ENCODE data around the gene MTR.

The MTR gene

GRCh38 chr1:236800002-236800620 is 5.0 kb downstream of the MTR start:
- H3K9me3 ChIP-seq (replicated peaks; ENCODE audit: insufficient read depth, low read length): no peaks in the 10 kb centered on the region
- DNase-seq: no peak
- H3K79me2 ChIP-seq (ENCODE audit: low read length): peaks cover 56% of the 10 kb centered on the region
- no peak overlapping the region for H3K9ac ChIP-seq (ENCODE audit: low read length)
- no peaks in the 10 kb centered on the region for H3K27me3 ChIP-seq (replicated peaks; ENCODE audit: insufficient read depth, low read length)
- no peak overlapping the region for H3K27ac ChIP-seq (ENCODE audit: low read length)
- H4K20me1 ChIP-seq (ENCODE audit: insufficient read depth, low read length): no peaks in the 10 kb centered on the region
- H3F3A ChIP-seq (ENCODE audit: insufficient read depth, low read length): peaks cover 11% of the 10 kb centered on the region
- no peak overlapping the region for H3K4me3 ChIP-seq (ENCODE audit: low read length)
- peaks cover 7% of the 10 kb centered on the region; the same call in 1 of the 2 replicates for H3K4me1 ChIP-seq (ENCODE audit: low read length)
- TF ChIP-seq EZH2 (optimal IDR thresholded peaks at IDR 0.05; ENCODE audit: low read depth, low read length): no peak
- H3K9me2 ChIP-seq (replicated peaks; ENCODE audit: insufficient read depth, low read length): no peaks in the 10 kb centered on the region
- no peaks in the 10 kb centered on the region for H3K36me3 ChIP-seq (replicated peaks; ENCODE audit: insufficient read depth, low read length)
- H3K4me2 ChIP-seq (ENCODE audit: low read depth, low read length): no peak overlapping the region
- H2AFZ ChIP-seq (ENCODE audit: low read length): no peak overlapping the region

DNA sequence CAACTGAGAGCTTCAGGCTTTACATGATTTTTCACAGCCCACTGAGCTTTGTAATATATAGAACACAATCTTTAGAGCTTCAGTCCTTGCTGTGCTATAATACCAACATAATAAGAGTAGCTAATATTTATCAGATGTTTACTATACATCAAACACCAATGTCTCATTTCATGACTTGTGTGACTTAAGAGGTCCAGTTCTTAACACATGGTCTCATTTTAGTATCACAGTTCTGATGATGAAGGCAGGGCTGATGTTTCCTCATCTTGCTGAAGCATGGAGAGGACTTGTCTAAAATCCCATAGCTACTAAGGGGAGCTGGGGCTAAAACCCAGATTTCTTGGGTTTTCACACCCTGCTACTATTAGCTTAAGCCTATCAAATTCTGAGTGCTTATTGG is 5.5 kb downstream of the MTR start:
- no peak overlapping the region for H3K4me2 ChIP-seq (ENCODE audit: low read depth, low read length)
- no peak overlapping the region for H3K27ac ChIP-seq (ENCODE audit: low read length)
- H3K79me2 ChIP-seq (ENCODE audit: low read length): peaks cover 56% of the 10 kb centered on the region
- TF ChIP-seq EZH2 (optimal IDR thresholded peaks at IDR 0.05; ENCODE audit: low read depth, low read length) (no peak), EZH2phosphoT487 (IDR thresholded peaks at IDR 0.05; ENCODE audit: low read length) (no peak)
- TF ChIP-seq, protein P1, sequence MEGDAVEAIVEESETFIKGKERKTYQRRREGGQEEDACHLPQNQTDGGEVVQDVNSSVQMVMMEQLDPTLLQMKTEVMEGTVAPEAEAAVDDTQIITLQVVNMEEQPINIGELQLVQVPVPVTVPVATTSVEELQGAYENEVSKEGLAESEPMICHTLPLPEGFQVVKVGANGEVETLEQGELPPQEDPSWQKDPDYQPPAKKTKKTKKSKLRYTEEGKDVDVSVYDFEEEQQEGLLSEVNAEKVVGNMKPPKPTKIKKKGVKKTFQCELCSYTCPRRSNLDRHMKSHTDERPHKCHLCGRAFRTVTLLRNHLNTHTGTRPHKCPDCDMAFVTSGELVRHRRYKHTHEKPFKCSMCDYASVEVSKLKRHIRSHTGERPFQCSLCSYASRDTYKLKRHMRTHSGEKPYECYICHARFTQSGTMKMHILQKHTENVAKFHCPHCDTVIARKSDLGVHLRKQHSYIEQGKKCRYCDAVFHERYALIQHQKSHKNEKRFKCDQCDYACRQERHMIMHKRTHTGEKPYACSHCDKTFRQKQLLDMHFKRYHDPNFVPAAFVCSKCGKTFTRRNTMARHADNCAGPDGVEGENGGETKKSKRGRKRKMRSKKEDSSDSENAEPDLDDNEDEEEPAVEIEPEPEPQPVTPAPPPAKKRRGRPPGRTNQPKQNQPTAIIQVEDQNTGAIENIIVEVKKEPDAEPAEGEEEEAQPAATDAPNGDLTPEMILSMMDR (IDR thresholded peaks at IDR 0.05; ENCODE audit: low read length): no peak
- peaks cover 7% of the 10 kb centered on the region; the same call in 1 of the 2 replicates for H3F3A ChIP-seq (ENCODE audit: insufficient read depth, low read length)
- H3K9me2 ChIP-seq (replicated peaks; ENCODE audit: insufficient read depth, low read length): no peaks in the 10 kb centered on the region
- no peaks in the 10 kb centered on the region for H4K20me1 ChIP-seq (ENCODE audit: insufficient read depth, low read length)
- no peaks in the 10 kb centered on the region for H3K27me3 ChIP-seq (replicated peaks; ENCODE audit: insufficient read depth, low read length)
- H3K9me3 ChIP-seq (replicated peaks; ENCODE audit: insufficient read depth, low read length): no peaks in the 10 kb centered on the region
- H3K4me1 ChIP-seq (ENCODE audit: low read length): peaks cover 7% of the 10 kb centered on the region; the same call in 1 of the 2 replicates
- no peak overlapping the region for H3K4me3 ChIP-seq (ENCODE audit: low read length)
- H3K9ac ChIP-seq (ENCODE audit: low read length): no peak overlapping the region
- no peak overlapping the region for H2AFZ ChIP-seq (ENCODE audit: low read length)
- no peaks in the 10 kb centered on the region for H3K36me3 ChIP-seq (replicated peaks; ENCODE audit: insufficient read depth, low read length)
- no peak for DNase-seq

DNA sequence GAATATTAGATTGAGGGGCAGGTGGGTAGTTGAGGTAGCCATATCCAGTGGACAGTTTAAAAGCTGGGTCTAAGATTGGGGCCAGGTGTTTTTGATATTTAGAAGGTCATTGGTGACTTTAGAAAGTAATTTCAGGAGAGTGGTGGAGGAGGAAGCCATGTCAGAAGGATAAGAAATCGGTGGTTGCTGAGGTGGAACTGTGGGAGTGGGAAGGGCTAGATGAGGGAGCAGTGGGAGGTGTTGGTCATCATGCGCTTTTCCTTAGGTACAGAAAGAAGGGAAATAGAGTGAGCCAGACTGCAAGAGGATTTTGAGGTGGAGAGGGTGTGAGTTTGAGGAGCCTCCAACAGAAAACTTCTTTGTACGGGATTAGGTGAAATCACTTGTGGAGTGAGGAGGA is 7.2 kb downstream of the MTR start:
- TF ChIP-seq, protein P1 (IDR thresholded peaks at IDR 0.05; ENCODE audit: low read length): no peak
- TF ChIP-seq EZH2phosphoT487 (IDR thresholded peaks at IDR 0.05; ENCODE audit: low read length): no peak
- Histone ChIP-seq H3F3A (ENCODE audit: insufficient read depth, low read length) (no peaks in the 10 kb centered on the region), H3K79me2 (ENCODE audit: low read length) (peaks cover 42% of the 10 kb centered on the region), H2AFZ (ENCODE audit: low read length) (no peak overlapping the region), H3K27me3 (replicated peaks; ENCODE audit: insufficient read depth, low read length) (no peaks in the 10 kb centered on the region), H3K4me1 (ENCODE audit: low read length) (0 out of 2 replicates have a peak, but pooled peaks cover 1% of the 10 kb centered on the region), H3K9ac (ENCODE audit: low read length) (no peak overlapping the region), H4K20me1 (ENCODE audit: insufficient read depth, low read length) (no peaks in the 10 kb centered on the region), H3K27ac (ENCODE audit: low read length) (no peak overlapping the region), H3K9me2 (replicated peaks; ENCODE audit: insufficient read depth, low read length) (no peaks in the 10 kb centered on the region), H3K9me3 (replicated peaks; ENCODE audit: insufficient read depth, low read length) (no peaks in the 10 kb centered on the region), H3K4me3 (ENCODE audit: low read length) (no peak overlapping the region), H3K4me2 (ENCODE audit: low read depth, low read length) (no peak overlapping the region), H3K36me3 (replicated peaks; ENCODE audit: insufficient read depth, low read length) (no peaks in the 10 kb centered on the region)
- DNase-seq: no peak

GRCh38 chr1:236806634-236807033 is 11.5 kb downstream of the MTR start:
- H4K20me1 ChIP-seq (ENCODE audit: insufficient read depth, low read length): no peaks in the 10 kb centered on the region
- no peak overlapping the region for H3K4me3 ChIP-seq (ENCODE audit: low read length)
- no peak overlapping the region for H2AFZ ChIP-seq (ENCODE audit: low read length)
- no peak for DNase-seq
- H3K9me2 ChIP-seq (replicated peaks; ENCODE audit: insufficient read depth, low read length): no peaks in the 10 kb centered on the region
- no peak for TF ChIP-seq EZH2phosphoT487 (IDR thresholded peaks at IDR 0.05; ENCODE audit: low read length)
- TF ChIP-seq, protein P1 (IDR thresholded peaks at IDR 0.05; ENCODE audit: low read length): no peak
- TF ChIP-seq EZH2 (optimal IDR thresholded peaks at IDR 0.05; ENCODE audit: low read depth, low read length): no peak
- H3K79me2 ChIP-seq (ENCODE audit: low read length): peaks cover 13% of the 10 kb centered on the region
- no peaks in the 10 kb centered on the region for H3K4me1 ChIP-seq (ENCODE audit: low read length)
- no peaks in the 10 kb centered on the region for H3K27me3 ChIP-seq (replicated peaks; ENCODE audit: insufficient read depth, low read length)
- H3K9ac ChIP-seq (ENCODE audit: low read length): no peak overlapping the region
- no peaks in the 10 kb centered on the region for H3K9me3 ChIP-seq (replicated peaks; ENCODE audit: insufficient read depth, low read length)
- H3F3A ChIP-seq (ENCODE audit: insufficient read depth, low read length): no peaks in the 10 kb centered on the region
- no peak overlapping the region for H3K27ac ChIP-seq (ENCODE audit: low read length)
- H3K4me2 ChIP-seq (ENCODE audit: low read depth, low read length): no peak overlapping the region
- no peaks in the 10 kb centered on the region for H3K36me3 ChIP-seq (replicated peaks; ENCODE audit: insufficient read depth, low read length)
